Thoracic aorta (tissue), 2 donors: ENCODE data around the gene FETUB. TPM values are rescaled to one million over a fixed set of nuclear protein-coding genes. Genes with fewer than 3 reads are reported as not detected.
"Not testable (repeated sequence)": the region's sequence is repeated elsewhere in the genome, so short reads cannot be mapped to it uniquely, and the experiment has no call there.

Source experiments
- ATAC-seq: fragments of 150-250 bp; one replicate; pipeline ENCODE4 v1.8.0; 2017; ENCODE audit warnings: low read depth; ENCODE audit not compliant: insufficient number of reproducible peaks, low FRiP score
- DNase-seq: peaks from one replicate; pipeline ENCODE4 v3.0.0-alpha.2; 2020; ENCODE audit warnings: low spot score
- H3K27ac ChIP-seq, 2 donors: fragments of 200-600 bp; sonication (generic); 1 replicate in 1 of 2; 2 replicates in 1 of 2; pipeline ENCODE4 v1.5.1; 2016; ENCODE audit warnings: mild to moderate bottlenecking in 2 of 2, moderate library complexity in 2 of 2
- H3K27me3 ChIP-seq: fragments of 200-600 bp; sonication (generic); replicated peaks from 2 replicates; pipeline ENCODE4 v1.6.0; 2016; ENCODE audit warnings: mild to moderate bottlenecking; ENCODE audit not compliant: insufficient read depth
- H3K36me3 ChIP-seq: fragments of 200-600 bp; sonication (generic); one replicate; pipeline ENCODE4 v1.5.1; 2016
- H3K4me1 ChIP-seq, 2 donors: fragments of 200-600 bp; sonication (generic); 1 replicate in 1 of 2; 2 replicates in 1 of 2; pipeline versions ENCODE4 v1.5.1 to v1.6.0; 2016; ENCODE audit warnings: low read depth in 2 of 2, mild to moderate bottlenecking in 1 of 2; ENCODE audit not compliant: control insufficient read depth in 1 of 2
- H3K4me3 ChIP-seq: fragments of 200-600 bp; sonication (generic); 2 replicates; pipeline ENCODE4 v1.5.1; 2016; ENCODE audit warnings: mild to moderate bottlenecking
- H3K9me3 ChIP-seq: fragments of 200-600 bp; sonication (generic); 2 replicates; pipeline ENCODE4 v1.5.1; 2016
- total RNA-seq, 2 donors: library from RNA; depleted of rRNA; stranded (reverse); fragments of >200 nt; gene quantifications; one replicate each; pipeline versions ENCODE4 v1.1.0 to v1.2.3, GENCODE V29; 2016
- TF ChIP-seq, protein P1 (sequence below): fragments of 200-600 bp; sonication (generic); IDR thresholded peaks from one replicate; pipeline ENCODE4 v1.5.1; 2019; ENCODE audit warnings: antibody characterized with exemption

The FETUB gene
- total RNA-seq, 2 donors from 2014 or later = not detected

DNA sequence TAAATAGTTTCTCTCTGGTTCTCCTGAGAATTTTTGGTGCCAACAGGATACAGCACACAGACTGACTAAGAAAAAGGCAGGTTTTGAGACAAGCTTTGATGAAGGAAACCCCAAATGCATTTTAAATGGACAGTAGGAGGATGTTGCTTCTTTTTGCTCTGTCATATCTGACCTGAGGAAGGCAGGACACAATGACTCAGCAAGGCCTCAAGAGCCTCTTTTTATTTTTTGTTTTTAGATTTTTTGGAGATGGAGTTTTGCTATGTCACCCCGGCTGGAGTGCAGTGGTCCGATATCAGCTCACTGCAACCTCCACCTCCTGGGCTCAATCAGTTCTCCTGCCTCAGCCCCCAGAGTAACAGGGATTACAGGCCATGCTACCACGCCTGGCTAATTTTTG lies 60.1 kb downstream of the FETUB start:
- DNase-seq = no peak
- Histone ChIP-seq H3K27me3 (no peaks in the 10 kb centered on the region), H3K4me3 (no peak overlapping the region), H3K36me3 (no peaks in the 10 kb centered on the region), H3K9me3 (no peaks in the 10 kb centered on the region), H3K4me1 (peaks cover 3 to 14% of the 10 kb centered on the region in 2 donors), H3K27ac (peak overlapping the region in 1 of 2 donors; percentile 33)
- ATAC-seq = no peak
- TF ChIP-seq, protein P1, sequence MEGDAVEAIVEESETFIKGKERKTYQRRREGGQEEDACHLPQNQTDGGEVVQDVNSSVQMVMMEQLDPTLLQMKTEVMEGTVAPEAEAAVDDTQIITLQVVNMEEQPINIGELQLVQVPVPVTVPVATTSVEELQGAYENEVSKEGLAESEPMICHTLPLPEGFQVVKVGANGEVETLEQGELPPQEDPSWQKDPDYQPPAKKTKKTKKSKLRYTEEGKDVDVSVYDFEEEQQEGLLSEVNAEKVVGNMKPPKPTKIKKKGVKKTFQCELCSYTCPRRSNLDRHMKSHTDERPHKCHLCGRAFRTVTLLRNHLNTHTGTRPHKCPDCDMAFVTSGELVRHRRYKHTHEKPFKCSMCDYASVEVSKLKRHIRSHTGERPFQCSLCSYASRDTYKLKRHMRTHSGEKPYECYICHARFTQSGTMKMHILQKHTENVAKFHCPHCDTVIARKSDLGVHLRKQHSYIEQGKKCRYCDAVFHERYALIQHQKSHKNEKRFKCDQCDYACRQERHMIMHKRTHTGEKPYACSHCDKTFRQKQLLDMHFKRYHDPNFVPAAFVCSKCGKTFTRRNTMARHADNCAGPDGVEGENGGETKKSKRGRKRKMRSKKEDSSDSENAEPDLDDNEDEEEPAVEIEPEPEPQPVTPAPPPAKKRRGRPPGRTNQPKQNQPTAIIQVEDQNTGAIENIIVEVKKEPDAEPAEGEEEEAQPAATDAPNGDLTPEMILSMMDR = no peak

DNA sequence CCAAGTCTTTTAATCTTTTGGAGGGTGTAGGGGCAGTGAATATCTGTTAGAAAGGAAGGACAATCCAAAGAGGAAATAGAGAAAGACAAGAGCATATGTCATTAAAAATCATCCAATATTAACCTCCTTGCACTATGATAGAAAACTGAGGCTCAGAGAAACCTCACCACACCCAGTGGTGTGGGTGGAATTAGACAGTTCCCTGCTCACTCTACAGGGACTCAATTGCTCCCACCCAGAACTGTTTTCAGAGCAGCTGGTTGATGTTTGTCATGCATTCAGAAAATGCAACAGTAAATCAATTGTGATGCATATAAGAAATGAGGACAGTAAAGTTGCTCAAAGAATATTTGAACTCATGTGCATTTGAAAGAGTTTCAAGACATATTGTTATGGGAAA lies 62.3 kb downstream of the FETUB start:
- not testable (repeated sequence) for DNase-seq, H3K36me3 ChIP-seq, ATAC-seq, H3K27me3 ChIP-seq, H3K27ac ChIP-seq, H3K4me3 ChIP-seq, H3K9me3 ChIP-seq
- H3K4me1 ChIP-seq = peaks cover 3 to 14% of the 10 kb centered on the region in 2 donors

Other genes starting within 250 kb of the FETUB start
- gene CRYGS, start 96.0 kb upstream of the FETUB start, total RNA-seq = 1 to 10 TPM; 3.7 to 4.4 TPM
- 10 to 100 TPM; 10.2 to 25.8 TPM for gene TBCCD1, start 73.1 kb upstream of the FETUB start, total RNA-seq
- 10 to 100 TPM; 41.3 to 44.9 TPM for gene DNAJB11, start 69.7 kb upstream of the FETUB start, total RNA-seq
- gene AHSG, start 27.3 kb upstream of the FETUB start, total RNA-seq = not detected
- gene HRG, start 25.6 kb downstream of the FETUB start, total RNA-seq = not detected
- gene KNG1, start 77.0 kb downstream of the FETUB start, total RNA-seq = not detected
- 100 to 1,000 TPM; 297 to 360 TPM for gene EIF4A2, start 143.2 kb downstream of the FETUB start, total RNA-seq
- gene RFC4, start 166.1 kb downstream of the FETUB start, total RNA-seq = 10 to 100 TPM in 1 of 2 donors, 1 to 10 TPM in 1; 4.7 to 20.4 TPM
- gene ADIPOQ, start 202.3 kb downstream of the FETUB start, total RNA-seq = 1 to 10 TPM; 6.8 to 8.8 TPM